Thoracic aorta endothelial cell (primary cell): ENCODE measurements around the gene POMP. TPM values are rescaled to one million over a fixed set of nuclear protein-coding genes. Genes with fewer than 3 reads are reported as not detected.

Source experiments
- small RNA-seq: library from RNA; depleted of rRNA; stranded (forward); fragments of <200 nt; gene quantifications from one replicate; pipeline ENCODE3, GENCODE V24; 2012
- total RNA-seq: library from RNA; depleted of rRNA; stranded (reverse); fragments of >200 nt; gene quantifications from 2 replicates; pipeline ENCODE4 v1.2.3, GENCODE V29; 2012

The POMP gene, protein sequence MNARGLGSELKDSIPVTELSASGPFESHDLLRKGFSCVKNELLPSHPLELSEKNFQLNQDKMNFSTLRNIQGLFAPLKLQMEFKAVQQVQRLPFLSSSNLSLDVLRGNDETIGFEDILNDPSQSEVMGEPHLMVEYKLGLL
- total RNA-seq: 180 and 191 TPM in 2 replicates

DNA sequence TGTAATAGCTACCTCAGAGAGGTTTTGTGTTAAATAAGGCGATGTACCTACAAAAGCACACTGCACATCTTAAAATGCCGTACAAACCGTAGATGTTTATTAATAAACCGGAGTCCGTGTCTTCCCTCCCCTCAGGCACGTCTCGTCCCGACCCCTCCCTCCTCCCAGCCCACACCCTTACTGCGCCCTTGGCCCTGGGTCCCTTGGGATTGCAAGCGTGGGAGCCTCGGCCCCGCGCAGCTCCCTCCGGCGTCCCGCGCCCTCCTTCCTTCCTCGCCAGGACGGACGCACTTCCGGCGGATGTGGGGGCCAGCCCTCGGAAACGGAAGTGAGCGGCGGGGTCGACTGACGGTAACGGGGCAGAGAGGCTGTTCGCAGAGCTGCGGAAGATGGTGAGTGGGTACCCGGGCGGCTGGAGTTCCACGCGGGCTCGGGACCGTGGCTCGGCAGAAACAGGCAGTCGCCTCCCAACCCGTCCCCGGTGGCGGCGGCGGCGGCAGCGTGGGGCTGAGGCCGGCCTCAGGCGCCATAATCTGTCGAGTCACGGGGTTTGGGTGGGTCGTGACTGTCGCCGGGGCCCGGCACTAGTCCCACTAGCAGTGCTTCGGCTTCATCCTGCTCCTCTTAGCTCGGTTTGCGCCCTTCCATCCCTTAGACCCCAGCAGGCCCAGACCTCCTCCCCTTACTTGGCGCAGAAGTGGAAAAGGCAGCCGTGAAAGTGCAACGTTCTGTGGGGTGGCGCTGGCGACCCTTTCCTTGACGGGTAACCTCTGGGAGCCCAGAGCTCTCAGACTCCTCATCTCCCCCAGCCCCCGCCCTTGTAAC lies at the start of gene POMP:
POMP (plus strand) TSS at position 335 of the 825 bp plus-strand sequence; CDS start at position 390, 55 bp downstream.

DNA sequence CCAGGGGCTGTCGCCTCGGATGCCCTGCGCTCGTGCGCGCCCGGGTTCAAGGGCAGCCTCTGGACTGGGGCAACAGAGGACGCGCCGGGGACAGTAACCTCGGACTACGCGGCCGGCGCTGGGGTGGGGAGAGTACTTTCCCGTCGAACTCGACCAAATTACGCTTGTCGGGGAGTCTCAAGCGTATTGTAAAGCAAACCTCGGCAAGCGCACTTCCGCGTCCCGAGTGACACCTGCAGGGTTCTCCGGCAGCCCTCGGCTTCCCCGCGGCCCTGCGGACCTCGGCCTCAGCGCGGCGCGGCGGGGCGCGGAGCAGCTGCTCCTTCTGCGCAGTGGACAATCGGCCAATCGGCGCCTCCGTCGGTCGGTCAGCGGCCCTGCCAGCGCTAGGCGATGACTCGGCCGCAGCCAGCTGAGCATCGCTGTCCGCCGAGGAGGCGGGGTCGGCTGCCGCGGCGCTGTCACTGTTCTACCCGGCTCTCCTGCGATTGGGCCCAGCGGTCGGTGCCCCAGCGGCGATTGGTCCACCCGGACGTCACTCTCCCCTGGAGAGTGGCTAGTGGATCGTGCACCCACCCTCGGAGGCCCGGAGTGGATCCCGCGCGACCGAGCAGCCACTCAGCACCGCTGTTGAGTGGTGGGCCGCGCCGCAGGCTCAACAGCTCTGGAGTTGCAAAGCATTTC lies 59.8 kb downstream of the POMP start, which contains the start of gene SLC46A3:
SLC46A3 (minus strand) TSS at position 428 of the 684 bp plus-strand sequence. CDS start 972 bp downstream, outside the sequence.

Small RNA genes within 50 kb of the gene (small RNA-seq; reads per million reads assigned to genes)
- not detected for gene RF00019
- not detected for gene RNU6-53P

Other genes with a start within 250 kb of the POMP start
- gene FLT1, start 164.0 kb upstream of the POMP start, total RNA-seq: 181 and 268 TPM in 2 replicates
- gene SLC46A3, start 59.8 kb downstream of the POMP start, total RNA-seq: 9.6 and 21.0 TPM in 2 replicates
- gene MTUS2, start 161.2 kb downstream of the POMP start, total RNA-seq: under 0.01 TPM in 2 replicates